DOHH2 (cell line): ENCODE data around the gene NUP85.

Experiments
- CTCF ChIP-seq: fragments of 200-600 bp; sonication (generic); IDR thresholded peaks from one replicate; pipeline ENCODE4 v1.5.1; 2014; ENCODE audit warnings: antibody characterized with exemption, mild to moderate bottlenecking, low read depth, low read length; ENCODE audit not compliant: poor library complexity, severe bottlenecking
- EZH2phosphoT487 ChIP-seq: fragments of 200-600 bp; sonication (generic); IDR thresholded peaks from 2 replicates; pipeline ENCODE4 v1.6.1; 2017; ENCODE audit warnings: borderline replicate concordance, mild to moderate bottlenecking, antibody characterized with exemption, low read length, moderate library complexity, mixed read lengths

GRCh38 chr17:75219815-75220214 lies 14.3 kb downstream of the NUP85 start:
- TF ChIP-seq CTCF (no peak), EZH2phosphoT487 (no peak)
